PFSK-1 (cell line): ENCODE data around the gene SLCO3A1.

ENCODE experiments used
- FOXP2 ChIP-seq: optimal IDR thresholded peaks from 2 replicates; pipeline ENCODE3; 2011; ENCODE audit warnings: borderline replicate concordance, control low read depth, inconsistent platforms; ENCODE audit not compliant: insufficient read depth; ENCODE audit errors: extremely low read length, extremely low read depth
- POLR2AphosphoS5 ChIP-seq: IDR thresholded peaks from 2 replicates; pipeline ENCODE4 v1.6.1; 2012; ENCODE audit warnings: low read depth, mild to moderate bottlenecking, control low read depth, low read length, moderate library complexity
- REST ChIP-seq, 2 experiments: IDR thresholded peaks; 2 replicates each; pipeline versions ENCODE4 v1.6.1 to v1.8.0; 2011 to 2012; ENCODE audit warnings: low read depth in 2 of 2, low read length in 2 of 2, control low read depth in 1 of 2, inconsistent platforms in 1 of 2, mild to moderate bottlenecking in 1 of 2, moderate library complexity in 1 of 2; ENCODE audit not compliant: insufficient read depth in 1 of 2
- SIN3A ChIP-seq: IDR thresholded peaks from 2 replicates; pipeline ENCODE4 v1.6.1; 2012; ENCODE audit warnings: mild to moderate bottlenecking, low read length, moderate library complexity, borderline replicate concordance; ENCODE audit not compliant: insufficient read depth
- TAF1 ChIP-seq: IDR thresholded peaks from 2 replicates; pipeline ENCODE4 v1.6.1; 2012; ENCODE audit warnings: low read length, control low read depth, borderline replicate concordance; ENCODE audit not compliant: insufficient read depth

Gene SLCO3A1

GRCh38 chr15:91824256-91824655 is 29.3 kb upstream of the SLCO3A1 start:
- TF ChIP-seq SIN3A: no peak
- TF ChIP-seq REST (IDR thresholded peaks at IDR 0.05; ENCODE audit: insufficient read depth in 1 of 2, low read depth in 2 of 2, low read length in 2 of 2): no peak
- no peak for TF ChIP-seq TAF1
- TF ChIP-seq FOXP2: no peak
- no peak for TF ChIP-seq POLR2AphosphoS5

GRCh38 chr15:91826443-91826842 is 27.1 kb upstream of the SLCO3A1 start:
- TF ChIP-seq SIN3A (no peak), POLR2AphosphoS5 (no peak), TAF1 (no peak), REST (IDR thresholded peaks at IDR 0.05; ENCODE audit: insufficient read depth in 1 of 2, low read depth in 2 of 2, low read length in 2 of 2) (no peak), FOXP2 (no peak)

GRCh38 chr15:91833056-91833455 is 20.5 kb upstream of the SLCO3A1 start:
- TF ChIP-seq POLR2AphosphoS5: no peak
- no peak for TF ChIP-seq REST (IDR thresholded peaks at IDR 0.05; ENCODE audit: insufficient read depth in 1 of 2, low read depth in 2 of 2, low read length in 2 of 2)
- TF ChIP-seq SIN3A: no peak
- TF ChIP-seq TAF1: no peak

GRCh38 chr15:91839867-91840266 is 13.6 kb upstream of the SLCO3A1 start:
- TF ChIP-seq REST (IDR thresholded peaks at IDR 0.05; ENCODE audit: insufficient read depth in 1 of 2, low read depth in 2 of 2, low read length in 2 of 2) (no peak), POLR2AphosphoS5 (no peak), SIN3A (no peak), FOXP2 (no peak), TAF1 (no peak)

- TF ChIP-seq FOXP2 (no peak), SIN3A (no peak)
Observed at GRCh38 chr15:91841861-91842260, 11.6 kb upstream of the SLCO3A1 start.
